Measurements from ENCODE around the gene GKAP1.

- TF ChIP-seq, protein P1, sequence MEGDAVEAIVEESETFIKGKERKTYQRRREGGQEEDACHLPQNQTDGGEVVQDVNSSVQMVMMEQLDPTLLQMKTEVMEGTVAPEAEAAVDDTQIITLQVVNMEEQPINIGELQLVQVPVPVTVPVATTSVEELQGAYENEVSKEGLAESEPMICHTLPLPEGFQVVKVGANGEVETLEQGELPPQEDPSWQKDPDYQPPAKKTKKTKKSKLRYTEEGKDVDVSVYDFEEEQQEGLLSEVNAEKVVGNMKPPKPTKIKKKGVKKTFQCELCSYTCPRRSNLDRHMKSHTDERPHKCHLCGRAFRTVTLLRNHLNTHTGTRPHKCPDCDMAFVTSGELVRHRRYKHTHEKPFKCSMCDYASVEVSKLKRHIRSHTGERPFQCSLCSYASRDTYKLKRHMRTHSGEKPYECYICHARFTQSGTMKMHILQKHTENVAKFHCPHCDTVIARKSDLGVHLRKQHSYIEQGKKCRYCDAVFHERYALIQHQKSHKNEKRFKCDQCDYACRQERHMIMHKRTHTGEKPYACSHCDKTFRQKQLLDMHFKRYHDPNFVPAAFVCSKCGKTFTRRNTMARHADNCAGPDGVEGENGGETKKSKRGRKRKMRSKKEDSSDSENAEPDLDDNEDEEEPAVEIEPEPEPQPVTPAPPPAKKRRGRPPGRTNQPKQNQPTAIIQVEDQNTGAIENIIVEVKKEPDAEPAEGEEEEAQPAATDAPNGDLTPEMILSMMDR (IDR thresholded peaks at IDR 0.05): no peak
- TF ChIP-seq POLR2A (IDR thresholded peaks at IDR 0.05): no peak
Measured at GRCh38 chr9:83772860-83773259, 44.7 kb downstream of the GKAP1 start.
